Right atrium auricular region (tissue), 2 donors: ENCODE measurements around the gene HOPX. TPM values are rescaled to one million over a fixed set of nuclear protein-coding genes. Genes with fewer than 3 reads are reported as not detected.

Experiments
- DNase-seq: peaks from one replicate; pipeline ENCODE4 v3.0.0-alpha.2; 2019; ENCODE audit warnings: low spot score
- H3K27ac ChIP-seq, 2 donors: fragments of 200-600 bp; sonication (generic); 1 replicate in 1 of 2; 2 replicates in 1 of 2; pipeline ENCODE4 v1.5.1; 2016 to 2019
- H3K27me3 ChIP-seq, 2 donors: fragments of 200-600 bp; sonication (generic); one replicate each; pipeline versions ENCODE4 v1.5.1 to v1.6.0; 2017 to 2019
- H3K36me3 ChIP-seq: fragments of 200-600 bp; sonication (generic); one replicate; pipeline ENCODE4 v1.5.1; 2016
- H3K4me1 ChIP-seq, 2 donors: fragments of 200-600 bp; sonication (generic); one replicate each; pipeline versions ENCODE4 v1.5.1 to v1.6.0; 2017 to 2019
- H3K4me3 ChIP-seq, 2 donors: fragments of 200-600 bp; sonication (generic); 1 replicate in 1 of 2; 2 replicates in 1 of 2; pipeline ENCODE4 v1.5.1; 2017 to 2019; ENCODE audit warnings: mild to moderate bottlenecking in 1 of 2, moderate library complexity in 1 of 2
- H3K9me3 ChIP-seq, 2 donors: fragments of 200-600 bp; sonication (generic); one replicate each; pipeline ENCODE4 v1.5.1; 2019
- CTCF ChIP-seq, 2 donors: fragments of 200-600 bp; sonication (generic); IDR thresholded peaks; one replicate each; pipeline ENCODE4 v1.5.1; 2019; ENCODE audit warnings: antibody characterized with exemption in 2 of 2
- total RNA-seq, 2 donors: library from RNA; depleted of rRNA; stranded (reverse); fragments of >200 nt; gene quantifications; one replicate each; pipeline ENCODE4 v1.1.0, GENCODE V29; 2016

The HOPX gene
- total RNA-seq, 2 donors from 2014 or later, result 7.8 to 203 TPM

GRCh38 chr4:56628592-56628991 is 52.5 kb downstream of the HOPX start:
- H3K27ac ChIP-seq, result no peak overlapping the region
- no peaks in the 10 kb centered on the region for H3K36me3 ChIP-seq
- H3K4me3 ChIP-seq, result no peak overlapping the region
- no peak for DNase-seq
- H3K9me3 ChIP-seq, result peaks cover 0 to 7% of the 10 kb centered on the region in 2 donors
- no peaks in the 10 kb centered on the region for H3K27me3 ChIP-seq
- TF ChIP-seq CTCF (IDR thresholded peaks at IDR 0.05), result no peak
- no peaks in the 10 kb centered on the region for H3K4me1 ChIP-seq

- DNase-seq, result no peak
- no peak overlapping the region for H3K4me3 ChIP-seq
- no peaks in the 10 kb centered on the region for H3K4me1 ChIP-seq
- no peak overlapping the region for H3K27ac ChIP-seq
- H3K36me3 ChIP-seq, result no peaks in the 10 kb centered on the region
- H3K9me3 ChIP-seq, result peaks cover 0 to 7% of the 10 kb centered on the region in 2 donors
- no peaks in the 10 kb centered on the region for H3K27me3 ChIP-seq
- TF ChIP-seq CTCF (IDR thresholded peaks at IDR 0.05), result no peak
Measured at GRCh38 chr4:56627985-56628384, 53.1 kb downstream of the HOPX start.

- no peak overlapping the region for H3K27ac ChIP-seq
- TF ChIP-seq CTCF (IDR thresholded peaks at IDR 0.05), result no peak
- no peak for DNase-seq
- no peaks in the 10 kb centered on the region for H3K27me3 ChIP-seq
- no peaks in the 10 kb centered on the region for H3K4me1 ChIP-seq
- H3K9me3 ChIP-seq, result peaks cover 0 to 7% of the 10 kb centered on the region in 2 donors
- H3K36me3 ChIP-seq, result no peaks in the 10 kb centered on the region
- no peak overlapping the region for H3K4me3 ChIP-seq
Measured at GRCh38 chr4:56627375-56627774, 53.7 kb downstream of the HOPX start.

DNA sequence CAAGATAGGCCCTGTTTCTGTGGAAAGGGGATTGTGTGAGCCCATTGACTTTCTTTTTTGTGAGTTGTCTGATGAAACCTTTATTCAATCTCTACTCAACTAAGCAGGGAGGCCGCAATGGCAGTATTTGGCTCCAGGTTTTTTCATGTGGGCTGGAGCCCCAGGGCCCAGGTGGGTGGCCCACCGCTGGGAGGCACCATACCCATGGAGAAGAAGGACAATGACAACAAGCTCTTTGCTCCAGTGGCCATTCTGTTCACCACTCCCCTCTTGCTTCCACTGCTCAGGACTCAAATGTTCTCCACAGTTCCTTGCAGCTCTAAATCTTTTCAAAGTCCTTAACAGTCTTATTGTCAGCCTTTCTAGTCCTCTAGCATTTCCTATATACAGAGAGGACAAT is 54.1 kb downstream of the HOPX start:
- H3K4me1 ChIP-seq, result no peaks in the 10 kb centered on the region
- DNase-seq, result no peak
- no peaks in the 10 kb centered on the region for H3K27me3 ChIP-seq
- no peaks in the 10 kb centered on the region for H3K36me3 ChIP-seq
- peaks cover 0 to 7% of the 10 kb centered on the region in 2 donors for H3K9me3 ChIP-seq
- H3K4me3 ChIP-seq, result no peak overlapping the region
- H3K27ac ChIP-seq, result no peak overlapping the region
- TF ChIP-seq CTCF (IDR thresholded peaks at IDR 0.05), result no peak

DNA sequence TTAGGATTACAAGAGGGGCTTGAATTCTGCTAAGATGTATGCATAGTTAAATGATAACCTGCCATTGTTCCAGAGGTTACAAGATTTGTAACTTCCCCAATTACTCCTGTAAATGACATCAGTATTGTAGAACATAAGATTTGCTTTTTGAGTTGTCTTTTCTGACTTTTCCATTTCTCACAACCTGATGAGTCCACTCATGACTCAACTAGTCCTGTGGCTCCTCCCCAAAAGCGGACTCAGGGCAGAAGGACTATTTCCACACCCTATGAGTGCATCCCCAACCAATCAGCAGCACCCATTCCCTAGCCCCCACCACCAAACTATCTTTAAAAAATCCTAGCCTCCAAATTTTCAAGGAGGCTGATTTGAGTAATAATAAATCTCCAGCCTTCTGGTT is 54.7 kb downstream of the HOPX start:
- Histone ChIP-seq H3K27me3 (no peaks in the 10 kb centered on the region), H3K4me3 (no peak overlapping the region), H3K9me3 (peaks cover 0 to 7% of the 10 kb centered on the region in 2 donors), H3K4me1 (no peaks in the 10 kb centered on the region), H3K36me3 (no peaks in the 10 kb centered on the region), H3K27ac (no peak overlapping the region)
- no peak for TF ChIP-seq CTCF (IDR thresholded peaks at IDR 0.05)
- no peak for DNase-seq

DNA sequence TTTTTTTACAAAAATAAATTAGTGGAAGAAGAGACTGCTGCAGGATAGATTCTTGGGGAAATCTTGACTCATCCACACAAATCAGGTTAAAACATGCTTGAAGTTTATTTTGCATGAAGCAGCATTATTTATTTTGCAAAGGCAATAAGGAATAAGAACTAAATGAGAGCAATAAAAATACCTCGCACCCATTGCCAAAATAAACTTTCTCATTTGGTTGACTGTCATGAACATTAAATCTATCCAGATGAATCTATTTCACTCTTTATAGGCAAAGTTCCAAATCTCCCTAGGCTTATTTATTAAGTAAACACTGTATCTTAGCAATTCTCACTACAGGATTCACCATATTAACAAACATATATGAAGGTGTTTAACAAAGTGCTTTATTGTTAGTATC is 58.9 kb downstream of the HOPX start:
- Histone ChIP-seq H3K4me3 (no peak overlapping the region), H3K9me3 (peaks cover 0 to 7% of the 10 kb centered on the region in 2 donors), H3K36me3 (no peaks in the 10 kb centered on the region), H3K27me3 (no peaks in the 10 kb centered on the region), H3K4me1 (no peaks in the 10 kb centered on the region), H3K27ac (no peak overlapping the region)
- no peak for TF ChIP-seq CTCF (IDR thresholded peaks at IDR 0.05)
- no peak for DNase-seq
